Tracheal epithelial cell (primary cell): ENCODE measurements around the gene ZNF184. TPM values are rescaled to one million over a fixed set of nuclear protein-coding genes. Genes with fewer than 3 reads are reported as not detected.

Experiments used
- total RNA-seq: library from RNA; depleted of rRNA; stranded (reverse); fragments of >200 nt; gene quantifications from 2 replicates; pipeline ENCODE4 v1.2.1, GENCODE V29; 2014

Gene ZNF184
- 4.8 and 5.3 TPM in 2 replicates for total RNA-seq

GRCh38 chr6:27472617-27473400 lies at the start of gene ZNF184:
Gene ZNF184 (minus strand): TSS chr6:27473105. CDS start chr6:27472294, 811 bp downstream.

Other genes with a start within 250 kb of the ZNF184 start
- gene PRSS16, start 225.4 kb downstream of the ZNF184 start, total RNA-seq = 5.5 and 6.7 TPM in 2 replicates
- not detected in 2 replicates for gene POM121L2, start 160.8 kb downstream of the ZNF184 start, total RNA-seq
- gene ZNF391, start 84.3 kb downstream of the ZNF184 start, total RNA-seq = 0.64 and 2.4 TPM in 2 replicates